Measurements from ENCODE around the gene SP8.

The SP8 gene

GRCh38 chr7:20748853-20749252 lies 37.8 kb downstream of the SP8 start:
- DNase-seq: no peak

- peak in 1 of 2 donors; percentile 1 for DNase-seq
Observed at GRCh38 chr7:20747001-20747400, 39.7 kb downstream of the SP8 start.

GRCh38 chr7:20745702-20746101 lies 41.0 kb downstream of the SP8 start:
- no peak for DNase-seq

GRCh38 chr7:20744954-20745446 lies 41.7 kb downstream of the SP8 start:
- no peak for DNase-seq

- DNase-seq: no peak
Observed at GRCh38 chr7:20742913-20743312, 43.8 kb downstream of the SP8 start.

- no peak for DNase-seq
Observed at GRCh38 chr7:20741801-20742200, 44.9 kb downstream of the SP8 start.

- DNase-seq: no peak
Observed at GRCh38 chr7:20738518-20739481, 47.9 kb downstream of the SP8 start.

- no peak for DNase-seq
Observed at GRCh38 chr7:20737840-20738448, 48.7 kb downstream of the SP8 start.

GRCh38 chr7:20735346-20736065 lies 51.2 kb downstream of the SP8 start:
- no peak for DNase-seq
